Inflammatory macrophage (primary cell): ENCODE results near the gene SWT1.

Source experiments
- DNase-seq, 2 donors: peaks; one replicate each; pipeline ENCODE4 v3.0.0-alpha.2; 2020 to 2022
- total RNA-seq, 18 experiments: gene quantifications; one replicate each; lab custom pipeline; 2026; ENCODE audit warnings: mixed read lengths in 6 of 18, inconsistent platforms in 2 of 18; lab: John Stamatoyannopoulos, UW

The SWT1 gene
- 8.2 to 23.6 (median 12.0) reads per million in 18 experiments for total RNA-seq

- DNase-seq, result peak; percentile 99 to 100
Measured at GRCh38 chr1:185156854-185157598, at the start of gene SWT1, which contains the start of gene TRMT1L. Gene SWT1, plus strand, starts transcription at chr1:185157167. Its CDS starts 3,675 bp downstream, at chr1:185160842. Gene TRMT1L, minus strand, starts transcription at chr1:185156953. Its CDS starts 241 bp downstream, at chr1:185156712.

GRCh38 chr1:185108321-185108720 is 48.6 kb upstream of the SWT1 start:
- DNase-seq, result no peak

- no peak for DNase-seq
Measured at GRCh38 chr1:185110145-185110544, 46.8 kb upstream of the SWT1 start.

GRCh38 chr1:185111873-185112272 is 45.1 kb upstream of the SWT1 start:
- no peak for DNase-seq

- DNase-seq, result no peak
Measured at GRCh38 chr1:185112356-185112755, 44.6 kb upstream of the SWT1 start.

- DNase-seq, result peak in 1 of 2 donors; percentile 43
Measured at GRCh38 chr1:185129708-185130107, 27.3 kb upstream of the SWT1 start.

- DNase-seq, result no peak
Measured at GRCh38 chr1:185132534-185132933, 24.4 kb upstream of the SWT1 start.

GRCh38 chr1:185137896-185138545 is 18.9 kb upstream of the SWT1 start:
- no peak for DNase-seq

- DNase-seq, result no peak
Measured at GRCh38 chr1:185139246-185139645, 17.7 kb upstream of the SWT1 start.

GRCh38 chr1:185144233-185144632 is 12.7 kb upstream of the SWT1 start:
- DNase-seq, result no peak

GRCh38 chr1:185151215-185151614 is 5.8 kb upstream of the SWT1 start:
- DNase-seq, result no peak

GRCh38 chr1:185152187-185152767 is 4.7 kb upstream of the SWT1 start:
- no peak for DNase-seq

GRCh38 chr1:185154912-185155513 is 2.0 kb upstream of the SWT1 start:
- DNase-seq, result no peak

- DNase-seq, result peak; percentile 40 to 59
Measured at GRCh38 chr1:185155600-185156287, 1.2 kb upstream of the SWT1 start.

GRCh38 chr1:185156288-185156853 is 596 bp upstream of the SWT1 start:
- DNase-seq, result peak in 1 of 2 donors; percentile 15

GRCh38 chr1:185157599-185158412 is 839 bp downstream of the SWT1 start:
- peak in 1 of 2 donors; percentile 1 for DNase-seq

- DNase-seq, result no peak
Measured at GRCh38 chr1:185158800-185159199, 1.8 kb downstream of the SWT1 start.

GRCh38 chr1:185159966-185160365 is 3.0 kb downstream of the SWT1 start:
- peak; percentile 54 to 60 for DNase-seq

- DNase-seq, result no peak
Measured at GRCh38 chr1:185162491-185162890, 5.5 kb downstream of the SWT1 start.

GRCh38 chr1:185166106-185166505 is 9.1 kb downstream of the SWT1 start:
- DNase-seq, result no peak

- peak; percentile 57 to 63 for DNase-seq
Measured at GRCh38 chr1:185170291-185170848, 13.4 kb downstream of the SWT1 start.
